NCI-H1105 treated with DMSO at 0.1 percent for 48 hours (cell line): ENCODE measurements around the gene SMOC2.
"Not testable (repeated sequence)": the region's sequence is repeated elsewhere in the genome, so short reads cannot be mapped to it uniquely, and the experiment has no call there.

Experiments
- DNase-seq: peaks from one replicate; lab custom pipeline; 2025; lab: John Stamatoyannopoulos, UW

The SMOC2 gene

DNA sequence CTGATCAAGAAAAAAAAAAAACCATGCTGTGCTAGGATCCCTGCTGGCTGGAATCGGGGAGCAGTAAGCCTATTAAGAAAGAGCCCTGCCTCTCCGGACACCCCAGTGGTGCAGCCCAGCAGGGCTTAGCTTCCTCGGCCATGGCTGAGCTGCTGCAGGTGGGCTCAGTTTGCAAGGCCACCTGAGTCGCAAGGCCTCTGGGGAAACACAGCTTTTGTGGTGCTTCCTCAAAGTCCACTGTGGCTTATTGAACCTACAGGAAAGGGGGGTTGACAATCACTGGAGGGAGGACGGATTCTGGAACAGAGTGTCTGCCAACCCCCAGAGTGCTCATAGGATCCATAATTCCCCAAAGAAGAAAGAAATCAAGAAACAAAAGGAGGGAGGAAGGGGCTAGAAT is 240.8 kb downstream of the SMOC2 start:
- DNase-seq: no peak

DNA sequence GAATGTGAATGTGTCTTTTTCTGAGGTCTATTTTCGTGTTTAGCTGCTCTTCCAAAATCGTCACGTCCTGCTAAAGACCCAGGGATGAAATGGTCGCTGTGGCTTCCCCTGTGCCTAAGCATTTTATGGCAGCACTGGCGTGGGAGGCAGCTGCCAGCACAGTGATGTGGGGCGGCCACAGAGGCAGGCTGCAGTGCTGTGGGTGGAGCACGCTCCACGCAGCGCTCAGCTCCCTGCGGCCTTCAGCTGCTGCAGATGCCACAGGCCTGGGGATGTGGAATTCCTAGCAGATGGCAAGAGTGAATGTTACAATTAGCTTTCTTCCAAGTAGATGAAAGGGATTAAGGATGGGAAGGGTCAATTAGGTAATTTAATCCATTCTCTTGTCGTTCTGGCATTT is 242.6 kb downstream of the SMOC2 start:
- no peak for DNase-seq

DNA sequence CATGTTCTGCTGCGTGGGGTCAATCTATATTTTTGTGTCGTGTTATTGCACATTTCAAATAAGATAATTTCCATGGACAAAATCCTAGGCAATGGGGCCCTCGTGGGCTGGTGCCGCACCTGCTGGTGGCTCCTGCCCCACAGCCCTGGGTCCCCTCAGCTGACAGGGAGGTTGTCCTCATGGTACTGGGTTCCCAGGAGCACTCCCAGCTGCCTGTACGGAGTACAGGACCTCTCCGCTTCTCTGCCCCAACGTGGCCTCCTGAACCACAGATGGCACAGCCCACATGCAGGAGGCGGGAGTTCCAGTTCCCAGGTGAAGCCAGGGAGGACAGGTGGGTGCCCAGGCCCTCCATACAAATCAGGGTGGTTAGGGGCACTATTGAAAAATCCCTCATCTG is 243.5 kb downstream of the SMOC2 start:
- DNase-seq: no peak

DNA sequence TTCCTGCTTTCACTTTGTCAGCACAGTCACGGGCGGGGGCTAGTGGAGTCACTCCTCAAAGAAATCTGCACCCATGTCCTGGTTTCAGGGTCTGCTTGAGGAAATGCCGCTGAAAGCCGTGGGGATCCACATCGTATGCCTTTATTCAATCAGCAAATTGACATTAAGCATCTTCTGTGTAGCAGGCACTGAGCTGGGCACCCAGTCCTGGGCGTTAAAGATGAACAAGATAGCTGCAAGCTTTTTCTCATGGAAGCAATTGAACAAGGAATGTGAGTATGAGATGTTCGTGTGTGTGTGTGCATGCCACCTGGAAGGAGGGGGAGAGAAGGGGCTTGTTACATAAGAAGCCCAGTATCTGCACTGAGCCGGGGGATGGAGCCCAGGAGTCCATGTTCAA is 243.9 kb downstream of the SMOC2 start:
- no peak for DNase-seq

DNA sequence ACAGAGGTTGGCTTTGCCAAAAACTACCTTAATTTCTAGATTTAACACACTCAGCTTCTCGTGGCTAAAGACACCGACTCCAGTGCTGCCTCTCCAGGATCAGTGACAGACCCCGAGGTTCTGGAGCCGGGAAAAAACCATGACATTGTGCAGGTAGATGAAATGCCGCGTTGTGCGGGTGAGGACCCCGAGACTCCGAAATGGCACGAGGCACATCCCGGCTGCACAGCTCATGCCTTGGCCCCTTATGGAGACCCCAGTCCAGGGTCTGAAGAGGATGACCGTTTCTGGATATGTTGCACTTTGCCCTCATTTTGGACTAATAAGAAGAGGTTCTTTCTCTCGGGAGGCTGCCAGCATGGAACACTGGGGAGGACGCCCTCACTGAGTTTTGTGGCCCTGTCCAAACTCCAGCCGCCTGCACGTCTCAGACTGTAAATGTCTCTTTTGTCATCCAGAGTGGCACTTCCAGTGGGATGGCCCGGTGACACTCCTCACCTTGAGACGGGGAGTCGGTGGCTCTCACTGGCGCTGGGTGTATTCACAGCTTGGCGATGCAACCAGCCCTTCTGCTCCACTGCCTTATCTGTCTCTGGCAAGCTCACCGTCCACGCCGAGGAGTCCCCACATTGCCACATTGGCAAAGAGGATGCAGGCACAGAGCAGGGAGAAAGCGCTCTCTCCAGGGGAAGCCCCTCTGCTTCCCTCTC is 245.2 kb downstream of the SMOC2 start:
- DNase-seq: no peak

DNA sequence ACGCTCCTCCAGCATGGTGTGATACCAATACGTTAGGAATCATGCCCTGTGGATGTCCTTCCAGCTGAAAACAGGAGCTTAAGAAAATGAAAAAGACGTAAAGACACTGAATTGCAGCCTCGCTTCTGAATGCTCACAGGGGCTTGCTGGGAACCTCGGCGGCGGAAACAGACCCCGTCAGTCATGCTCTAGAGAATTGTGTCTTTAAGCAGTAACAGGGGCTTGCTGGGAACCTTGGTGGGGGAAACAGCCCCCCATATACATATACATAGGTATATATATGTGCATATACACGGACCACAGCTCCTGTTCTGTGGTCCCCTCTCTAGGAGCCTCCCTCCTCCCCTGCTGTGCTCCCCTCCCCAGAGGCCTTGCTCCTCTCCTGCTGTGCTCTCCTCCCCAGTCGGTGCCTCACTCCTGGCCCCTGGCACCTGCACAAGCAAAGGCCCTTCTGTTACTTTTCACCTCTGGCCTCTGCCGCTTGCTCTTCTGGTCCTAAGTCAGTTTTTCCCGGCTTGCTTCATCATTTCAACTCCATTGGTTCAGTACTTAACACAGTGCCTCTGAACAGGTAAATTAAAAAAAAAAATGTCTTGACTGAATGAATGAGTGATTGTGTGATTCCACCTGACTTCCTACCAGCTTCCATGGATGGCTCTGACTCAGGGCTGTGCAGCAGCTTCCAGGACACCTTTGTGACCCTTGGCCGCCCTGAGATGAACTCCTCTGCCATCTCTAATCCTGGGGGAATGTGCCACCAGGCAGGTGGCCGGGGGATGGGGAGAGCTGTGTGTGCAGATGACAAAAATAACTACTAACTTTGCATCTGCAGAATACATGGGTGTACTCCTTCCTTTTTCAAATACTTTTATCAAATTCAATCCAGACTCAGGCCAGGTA is 246.1 kb downstream of the SMOC2 start:
- DNase-seq: no peak

DNA sequence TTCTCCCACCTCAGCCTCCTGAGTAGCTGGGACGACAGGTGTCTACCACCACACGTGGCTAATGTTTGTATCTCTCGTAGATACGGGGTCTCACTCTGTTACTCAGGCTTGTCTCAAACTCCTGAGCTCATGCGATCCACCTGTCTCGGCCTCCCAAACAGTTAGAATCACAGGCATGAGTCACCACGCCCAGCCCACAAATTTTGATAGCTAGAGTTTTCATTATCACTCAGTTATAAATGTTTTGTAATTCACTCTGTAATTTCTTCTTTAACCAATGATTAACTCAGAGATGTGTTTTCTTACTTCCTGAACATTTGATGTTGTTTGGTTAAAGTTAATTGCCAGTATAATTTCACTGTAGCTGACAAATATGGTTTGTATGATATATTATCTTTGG is 249.3 kb downstream of the SMOC2 start:
- DNase-seq: no peak

DNA sequence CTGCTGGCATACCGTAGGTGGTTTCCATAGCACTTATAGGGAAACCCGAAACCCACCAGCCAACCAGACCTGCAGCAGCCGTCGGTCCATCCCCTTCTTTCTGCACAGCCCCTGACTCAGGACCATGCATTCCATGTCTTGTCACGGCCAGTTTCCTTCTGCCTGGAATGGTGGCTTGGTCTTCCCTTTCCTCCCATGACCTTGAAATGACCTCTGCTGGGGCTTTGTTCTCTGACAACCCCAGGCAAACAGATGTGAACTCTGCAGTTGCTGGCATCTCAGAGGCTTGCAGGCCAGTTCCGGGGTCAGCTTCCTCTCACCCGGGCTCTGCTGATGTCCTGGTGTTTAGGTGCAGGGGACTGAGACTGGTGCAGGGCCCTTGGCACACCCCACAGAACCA is 250.8 kb downstream of the SMOC2 start:
- DNase-seq: no peak

DNA sequence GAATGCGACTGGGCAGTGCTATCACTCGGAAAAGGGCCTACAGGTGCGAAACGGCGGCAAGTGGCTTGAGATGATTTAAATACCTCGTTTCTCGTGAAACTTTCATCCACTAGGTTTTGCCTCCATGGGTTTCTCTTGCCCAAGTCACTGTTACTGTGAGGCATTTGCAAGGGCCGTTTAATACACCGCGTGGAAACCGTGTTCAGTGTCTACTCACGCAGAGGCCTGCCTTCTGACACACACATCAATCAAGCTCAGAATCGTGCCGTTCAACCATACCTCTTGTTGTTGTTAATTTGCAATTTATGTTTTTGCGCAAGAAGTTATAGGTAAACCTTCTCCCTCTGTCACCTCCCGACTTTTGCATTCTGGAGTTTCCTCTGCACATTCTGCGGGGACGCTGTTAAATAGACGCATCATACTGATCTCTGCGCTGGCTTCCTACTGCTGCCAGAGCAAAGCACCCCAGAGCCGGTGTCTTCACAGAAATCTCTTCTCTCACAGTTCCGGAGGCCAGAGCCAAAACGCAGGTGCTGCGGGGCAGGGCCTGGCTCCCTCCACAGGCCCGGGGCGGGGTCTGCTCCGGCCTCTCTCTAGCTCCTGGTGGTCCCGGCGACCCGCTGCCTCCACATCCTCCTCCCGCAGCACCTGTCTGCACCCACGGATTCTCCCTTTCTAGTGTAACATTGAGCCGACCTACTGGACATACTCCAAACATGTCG is 251.4 kb downstream of the SMOC2 start:
- no peak for DNase-seq

DNA sequence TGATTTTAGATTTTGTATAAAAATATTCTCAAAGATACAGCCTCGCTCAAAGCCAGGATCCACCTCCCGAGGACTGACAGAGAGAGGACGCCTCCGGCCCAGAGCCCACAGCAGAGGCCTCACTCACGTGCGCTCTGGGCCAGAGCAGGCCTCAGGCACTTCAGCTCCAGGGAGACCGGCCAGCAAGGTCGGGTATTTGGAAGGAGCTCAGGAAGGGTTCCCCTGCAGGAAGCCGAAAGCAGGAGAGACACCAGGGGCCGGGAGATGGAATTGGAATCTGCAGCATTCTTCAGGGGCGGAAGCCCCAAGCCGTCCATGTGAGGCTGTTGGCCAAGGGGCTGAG is 251.9 kb downstream of the SMOC2 start:
- not testable (repeated sequence) for DNase-seq

DNA sequence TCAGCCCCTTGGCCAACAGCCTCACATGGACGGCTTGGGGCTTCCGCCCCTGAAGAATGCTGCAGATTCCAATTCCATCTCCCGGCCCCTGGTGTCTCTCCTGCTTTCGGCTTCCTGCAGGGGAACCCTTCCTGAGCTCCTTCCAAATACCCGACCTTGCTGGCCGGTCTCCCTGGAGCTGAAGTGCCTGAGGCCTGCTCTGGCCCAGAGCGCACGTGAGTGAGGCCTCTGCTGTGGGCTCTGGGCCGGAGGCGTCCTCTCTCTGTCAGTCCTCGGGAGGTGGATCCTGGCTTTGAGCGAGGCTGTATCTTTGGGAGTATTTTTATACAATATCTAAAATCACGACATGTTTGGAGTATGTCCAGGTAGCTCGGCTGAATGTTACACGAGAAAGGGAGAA is 253.8 kb downstream of the SMOC2 start:
- not testable (repeated sequence) for DNase-seq

DNA sequence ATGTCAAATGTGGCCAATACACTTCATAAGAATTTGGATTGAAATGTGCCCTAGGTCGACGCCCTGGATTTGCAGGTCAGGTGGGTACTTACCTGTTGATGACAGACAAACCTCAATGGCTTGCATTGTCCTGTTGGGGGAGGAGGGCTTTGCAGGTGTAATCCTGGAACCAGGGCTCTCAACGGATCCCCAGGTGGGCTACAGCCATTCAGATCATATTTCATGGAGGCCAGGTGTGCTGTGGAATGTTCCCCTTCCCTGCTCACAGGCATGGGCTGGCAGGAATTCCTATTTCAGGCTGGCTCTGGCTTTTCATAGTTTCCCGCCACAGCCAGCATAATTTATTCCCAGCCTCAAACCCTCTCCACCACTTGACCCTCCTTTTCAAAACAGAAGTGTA is 254.7 kb downstream of the SMOC2 start:
- peak; percentile 63 for DNase-seq

DNA sequence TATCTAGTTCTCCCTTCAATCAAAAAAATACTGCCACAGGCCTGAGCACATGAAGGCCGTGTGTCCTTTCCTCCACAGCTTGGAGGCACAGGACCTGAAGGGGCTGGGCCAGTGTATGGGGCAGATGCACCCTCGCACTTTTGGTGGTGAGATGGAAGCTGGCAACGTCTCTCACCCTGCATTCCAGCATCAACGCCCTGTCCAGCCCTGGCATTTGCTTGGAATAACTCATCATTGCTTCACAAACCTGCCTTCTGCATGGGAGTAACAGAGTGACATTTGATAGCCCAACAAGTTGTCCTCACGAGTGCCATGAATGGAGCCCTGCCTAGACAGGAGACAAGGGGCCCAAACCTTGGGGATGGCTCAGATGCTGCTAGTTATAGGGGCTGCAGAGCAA is 257.9 kb downstream of the SMOC2 start:
- DNase-seq: no peak

DNA sequence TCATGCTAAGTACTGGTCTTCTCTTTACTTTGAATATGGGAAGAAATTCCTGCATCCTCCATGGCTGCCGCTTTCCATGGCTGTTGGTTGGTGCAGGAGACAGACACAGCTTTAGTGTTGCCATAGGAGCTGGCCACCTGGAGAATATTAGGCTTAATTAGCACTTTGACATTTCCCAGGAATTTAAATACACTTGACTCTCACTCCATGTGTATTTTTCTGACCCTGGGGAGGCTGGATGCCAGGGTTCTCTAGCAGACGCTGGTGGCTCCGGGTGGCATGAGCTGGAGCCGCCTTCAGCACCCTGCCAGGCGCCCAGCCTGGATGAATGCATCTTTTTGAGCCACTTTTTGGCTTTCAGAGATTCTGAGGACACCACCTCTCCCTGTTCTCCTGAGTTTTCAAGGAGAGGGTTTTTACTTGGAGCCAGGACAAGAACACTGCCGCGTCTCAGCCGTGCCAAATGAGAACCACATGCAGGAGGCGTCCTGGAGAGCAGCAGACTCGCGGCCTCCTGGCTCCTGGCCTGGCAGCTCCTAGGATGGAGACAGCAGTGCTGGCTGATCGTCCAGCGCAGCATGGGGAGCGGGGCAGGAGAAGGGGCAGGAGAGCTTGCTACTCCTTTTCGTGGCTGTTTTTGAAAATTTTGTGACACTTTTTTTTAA is 258.8 kb downstream of the SMOC2 start:
- DNase-seq: peak; percentile 66

DNA sequence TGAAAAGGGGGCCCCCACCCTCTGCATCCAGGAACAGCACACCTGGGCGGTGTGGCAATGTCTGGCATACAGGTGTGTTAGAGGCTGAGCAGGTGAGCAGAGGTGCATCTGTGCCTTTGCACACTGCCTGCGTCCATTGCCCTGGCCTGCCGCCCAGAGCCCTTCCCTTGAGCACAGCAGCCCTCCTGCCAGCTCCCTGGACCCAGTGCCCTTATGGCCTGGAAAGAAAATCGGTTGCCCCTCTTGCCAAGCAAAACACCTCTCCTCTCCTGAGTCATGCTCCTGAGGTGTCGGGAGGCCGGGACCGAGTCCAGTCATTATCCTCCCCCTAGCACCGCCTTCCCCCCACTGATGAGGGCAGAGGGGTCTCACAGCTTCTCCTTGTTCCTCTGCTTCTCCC is 259.9 kb downstream of the SMOC2 start:
- no peak for DNase-seq

DNA sequence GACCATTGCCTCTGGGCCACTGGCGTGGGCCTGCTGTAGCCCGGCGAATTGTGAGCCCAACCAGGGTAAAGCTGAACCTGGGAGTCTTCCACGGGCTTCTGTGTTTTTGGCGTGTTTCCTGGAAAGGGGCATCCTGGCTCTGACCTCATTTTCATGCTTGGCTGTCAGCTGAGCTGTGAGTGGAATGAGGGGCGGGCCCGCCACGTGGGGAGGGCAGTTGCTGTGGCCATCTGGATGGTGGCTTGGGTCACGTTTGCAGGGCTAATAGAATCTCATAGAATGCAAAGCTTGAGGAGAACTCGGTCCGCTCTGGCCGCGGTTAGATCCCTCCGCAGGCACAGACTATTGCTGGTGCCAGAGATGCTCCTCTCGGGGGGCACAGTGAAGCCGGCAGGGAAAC is 263.0 kb downstream of the SMOC2 start:
- DNase-seq: no peak

DNA sequence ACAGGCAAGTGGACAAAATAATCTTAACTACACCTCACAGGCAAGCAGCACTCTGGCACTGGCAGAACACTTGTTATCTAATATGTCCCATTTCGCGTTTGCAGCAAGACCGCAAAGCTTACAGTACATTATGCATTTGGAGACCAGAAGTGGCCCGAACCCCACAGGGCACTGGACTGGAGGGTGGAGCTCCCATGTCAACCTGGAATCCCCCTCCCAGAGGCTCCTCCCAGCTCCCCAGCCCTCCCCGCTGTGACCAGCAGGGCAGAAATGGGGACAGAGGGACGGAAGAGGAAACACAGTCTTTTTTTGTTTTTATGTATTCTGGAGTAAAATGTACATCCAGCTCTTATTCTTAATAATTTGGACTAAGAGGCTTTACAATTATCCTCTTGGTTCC is 263.7 kb downstream of the SMOC2 start:
- no peak for DNase-seq

DNA sequence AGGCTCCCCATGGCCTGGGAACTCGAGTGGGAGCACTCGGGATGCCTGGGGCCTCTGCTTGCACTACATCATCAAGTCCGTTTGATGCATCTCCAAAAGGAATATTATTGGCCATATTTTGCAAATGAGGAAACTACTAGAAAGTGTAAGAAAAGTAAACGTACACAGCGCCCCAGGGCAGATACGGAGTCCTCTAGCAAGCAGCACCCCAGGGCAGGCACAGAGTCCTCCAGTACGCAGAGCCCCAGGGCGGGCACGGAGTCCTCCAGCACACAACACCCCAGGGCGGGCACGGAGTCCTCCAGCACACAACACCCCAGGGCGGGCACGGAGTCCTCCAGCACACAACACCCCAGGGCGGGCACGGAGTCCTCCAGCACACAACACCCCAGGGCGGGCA is 264.3 kb downstream of the SMOC2 start:
- not testable (repeated sequence) for DNase-seq

DNA sequence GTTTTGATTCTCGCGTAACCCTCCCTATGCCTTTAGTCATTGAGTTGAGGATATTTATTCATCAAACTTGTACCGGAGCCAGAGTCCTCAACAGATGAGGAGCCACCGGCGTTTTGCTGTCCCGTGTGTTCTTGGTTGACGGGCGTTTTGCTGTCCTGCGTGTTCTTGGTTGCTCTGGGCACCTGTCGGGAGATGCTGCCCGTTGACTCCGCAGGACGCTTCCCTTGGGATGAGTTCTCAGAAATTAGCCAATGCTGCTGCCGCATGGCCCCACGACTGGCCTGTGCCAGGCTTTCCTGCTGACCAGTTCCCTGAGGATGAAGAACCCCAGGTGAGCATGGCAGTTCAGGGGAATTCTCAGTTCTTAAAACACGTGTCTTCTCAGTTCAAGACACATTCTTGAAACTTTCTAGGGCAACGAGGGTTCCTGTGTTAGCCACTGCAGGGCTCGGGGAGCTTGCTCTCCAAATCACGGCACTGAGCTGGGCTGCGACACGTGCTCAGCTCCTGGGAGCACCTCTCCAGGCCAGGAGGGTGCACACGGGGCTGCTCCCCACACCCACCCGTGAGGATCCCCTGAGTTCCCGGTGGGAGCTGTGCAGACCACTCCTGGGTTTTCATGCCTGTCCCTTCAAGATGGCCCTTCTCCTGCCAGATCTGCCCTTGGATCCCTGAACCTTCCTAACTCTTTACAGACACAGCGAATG is 265.6 kb downstream of the SMOC2 start:
- no peak for DNase-seq

DNA sequence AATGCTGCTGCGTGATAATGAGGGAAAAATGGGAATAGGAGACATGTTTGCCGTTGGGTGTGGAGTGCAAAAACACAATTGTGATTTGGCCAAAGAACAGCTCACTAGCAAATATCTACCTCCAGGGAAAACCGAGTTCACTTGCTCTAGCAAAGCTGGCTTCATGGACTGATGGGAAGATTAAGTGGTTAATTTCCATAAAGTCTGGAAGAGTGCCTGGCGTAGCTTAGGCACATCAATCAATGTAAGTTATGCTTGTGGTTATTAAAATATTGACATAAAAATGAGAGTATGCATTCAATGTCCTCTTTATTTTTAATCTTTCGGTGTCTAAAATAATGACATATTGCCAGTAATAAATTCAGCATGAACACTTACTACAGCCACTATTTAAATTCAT is 267.5 kb downstream of the SMOC2 start:
- DNase-seq: no peak

DNA sequence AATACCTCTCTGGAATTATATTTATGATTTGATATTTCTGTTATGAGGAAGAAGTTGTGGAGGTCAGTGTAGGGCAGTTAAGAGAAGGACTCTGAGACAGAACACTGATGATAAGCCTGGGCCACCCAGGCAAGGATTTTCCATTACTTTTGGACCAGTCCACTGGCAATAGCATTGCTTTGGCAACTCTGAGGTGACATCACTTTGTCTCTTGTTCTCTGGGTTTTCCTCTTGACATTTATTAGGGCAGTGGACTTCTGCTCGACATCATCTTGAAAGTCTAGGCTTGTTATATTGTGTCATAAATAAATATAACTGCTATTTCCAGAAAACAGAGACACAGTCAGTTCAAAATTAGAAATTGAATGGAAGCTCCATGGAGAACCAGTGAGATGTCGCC is 268.0 kb downstream of the SMOC2 start:
- DNase-seq: no peak

DNA sequence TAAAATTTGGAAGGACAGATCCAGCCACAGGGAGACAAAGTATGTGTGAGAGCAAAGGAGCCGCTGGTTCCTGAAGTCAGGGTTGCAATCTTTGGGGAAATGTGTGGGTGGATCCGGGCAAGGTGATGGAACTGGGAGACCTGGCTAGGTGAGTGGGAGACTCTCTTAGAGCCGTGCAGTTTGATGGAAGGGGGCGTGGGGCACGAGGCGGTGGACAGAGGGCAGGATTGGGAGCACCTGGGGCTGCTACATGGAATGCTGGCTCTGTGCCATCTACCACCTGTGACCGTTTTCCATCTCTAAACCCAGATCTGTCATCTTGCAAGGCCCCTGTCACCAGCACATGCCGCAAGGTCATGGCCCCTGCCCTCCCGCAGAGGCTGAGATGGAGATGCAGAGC is 268.4 kb downstream of the SMOC2 start:
- no peak for DNase-seq
